Thyroid gland (tissue), 4 donors: Measurements from ENCODE around the gene PTPRG.

Experiments used
- POLR2A ChIP-seq, 2 donors: fragments of 450-650 bp; IDR thresholded peaks; one replicate each; pipeline ENCODE4 v1.6.1; 2017; ENCODE audit warnings: antibody characterized with exemption in 2 of 2, mild to moderate bottlenecking in 2 of 2, moderate library complexity in 1 of 2
- TF ChIP-seq, protein P1 (sequence below), 6 experiments: fragments of 200-600 bp in 3 of 6; fragments of 450-650 bp in 3 of 6; sonication (generic) in 3 of 6; IDR thresholded peaks; one replicate each; pipeline ENCODE4 v1.5.1; 2016 to 2019; ENCODE audit warnings: antibody characterized with exemption in 6 of 6, mild to moderate bottlenecking in 2 of 6, inconsistent platforms in 1 of 6, moderate library complexity in 1 of 6

DNA sequence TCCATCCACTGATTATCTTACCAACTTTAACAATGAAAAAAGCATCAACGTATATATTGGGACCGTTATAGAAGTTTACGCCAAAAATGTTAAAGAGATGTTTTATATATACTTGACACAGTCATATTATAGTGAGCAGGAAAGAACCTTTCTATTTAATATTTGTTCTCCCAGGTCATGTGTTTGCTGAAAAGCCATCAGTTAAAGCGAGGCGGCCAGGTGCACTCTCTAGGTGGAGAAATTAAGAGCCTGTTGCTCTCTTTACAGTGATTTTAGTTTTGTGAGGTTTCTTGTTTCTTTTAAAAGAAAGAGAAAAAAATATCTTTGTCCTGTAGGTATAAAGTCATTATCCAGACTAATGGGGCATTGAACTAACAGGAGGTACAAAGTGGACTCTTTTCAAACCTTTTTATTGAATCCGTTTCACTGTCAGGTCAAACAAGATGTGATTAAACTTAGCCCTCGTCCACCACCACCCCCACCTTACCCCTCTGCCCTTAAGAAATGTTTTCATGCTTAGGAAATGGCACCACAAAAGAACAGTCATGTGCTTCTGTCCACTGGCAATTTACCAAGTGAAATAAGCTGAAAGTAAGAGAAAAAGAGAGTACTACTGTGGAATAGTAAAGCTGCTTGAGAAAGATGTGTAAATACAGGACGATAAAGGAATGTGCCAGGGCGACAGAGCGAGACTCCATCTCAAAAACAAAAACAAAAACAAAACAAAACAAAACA is 279.9 kb downstream of the PTPRG start:
- TF ChIP-seq, protein P1, sequence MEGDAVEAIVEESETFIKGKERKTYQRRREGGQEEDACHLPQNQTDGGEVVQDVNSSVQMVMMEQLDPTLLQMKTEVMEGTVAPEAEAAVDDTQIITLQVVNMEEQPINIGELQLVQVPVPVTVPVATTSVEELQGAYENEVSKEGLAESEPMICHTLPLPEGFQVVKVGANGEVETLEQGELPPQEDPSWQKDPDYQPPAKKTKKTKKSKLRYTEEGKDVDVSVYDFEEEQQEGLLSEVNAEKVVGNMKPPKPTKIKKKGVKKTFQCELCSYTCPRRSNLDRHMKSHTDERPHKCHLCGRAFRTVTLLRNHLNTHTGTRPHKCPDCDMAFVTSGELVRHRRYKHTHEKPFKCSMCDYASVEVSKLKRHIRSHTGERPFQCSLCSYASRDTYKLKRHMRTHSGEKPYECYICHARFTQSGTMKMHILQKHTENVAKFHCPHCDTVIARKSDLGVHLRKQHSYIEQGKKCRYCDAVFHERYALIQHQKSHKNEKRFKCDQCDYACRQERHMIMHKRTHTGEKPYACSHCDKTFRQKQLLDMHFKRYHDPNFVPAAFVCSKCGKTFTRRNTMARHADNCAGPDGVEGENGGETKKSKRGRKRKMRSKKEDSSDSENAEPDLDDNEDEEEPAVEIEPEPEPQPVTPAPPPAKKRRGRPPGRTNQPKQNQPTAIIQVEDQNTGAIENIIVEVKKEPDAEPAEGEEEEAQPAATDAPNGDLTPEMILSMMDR (IDR thresholded peaks at IDR 0.05), result no peak
- no peak for TF ChIP-seq POLR2A (IDR thresholded peaks at IDR 0.05)
